Neural progenitor cell (in vitro differentiated cells): Measurements from ENCODE around the gene RNF157.

Source experiments
- EZH2phosphoT487 ChIP-seq: fragments of 200-600 bp; sonication (generic); IDR thresholded peaks from 2 replicates; pipeline ENCODE4 v1.6.1; 2017; ENCODE audit warnings: antibody characterized with exemption
- TF ChIP-seq, protein P1 (sequence below): fragments of 200-600 bp; sonication (generic); IDR thresholded peaks from 2 replicates; pipeline ENCODE4 v1.5.1; 2017; ENCODE audit warnings: antibody characterized with exemption, mild to moderate bottlenecking

GRCh38 chr17:76094046-76094445 is 146.2 kb downstream of the RNF157 start:
- TF ChIP-seq, protein P1, sequence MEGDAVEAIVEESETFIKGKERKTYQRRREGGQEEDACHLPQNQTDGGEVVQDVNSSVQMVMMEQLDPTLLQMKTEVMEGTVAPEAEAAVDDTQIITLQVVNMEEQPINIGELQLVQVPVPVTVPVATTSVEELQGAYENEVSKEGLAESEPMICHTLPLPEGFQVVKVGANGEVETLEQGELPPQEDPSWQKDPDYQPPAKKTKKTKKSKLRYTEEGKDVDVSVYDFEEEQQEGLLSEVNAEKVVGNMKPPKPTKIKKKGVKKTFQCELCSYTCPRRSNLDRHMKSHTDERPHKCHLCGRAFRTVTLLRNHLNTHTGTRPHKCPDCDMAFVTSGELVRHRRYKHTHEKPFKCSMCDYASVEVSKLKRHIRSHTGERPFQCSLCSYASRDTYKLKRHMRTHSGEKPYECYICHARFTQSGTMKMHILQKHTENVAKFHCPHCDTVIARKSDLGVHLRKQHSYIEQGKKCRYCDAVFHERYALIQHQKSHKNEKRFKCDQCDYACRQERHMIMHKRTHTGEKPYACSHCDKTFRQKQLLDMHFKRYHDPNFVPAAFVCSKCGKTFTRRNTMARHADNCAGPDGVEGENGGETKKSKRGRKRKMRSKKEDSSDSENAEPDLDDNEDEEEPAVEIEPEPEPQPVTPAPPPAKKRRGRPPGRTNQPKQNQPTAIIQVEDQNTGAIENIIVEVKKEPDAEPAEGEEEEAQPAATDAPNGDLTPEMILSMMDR, result no peak
- TF ChIP-seq EZH2phosphoT487, result no peak
